ENCODE data around the gene MTHFR.

MTHFR gene

GRCh38 chr1:11741482-11741881, 64.3 kb downstream of the MTHFR start:
- no peaks in the 10 kb centered on the region for H3K27me3 ChIP-seq (ENCODE audit: insufficient read depth, low read length)
- WGBS (ENCODE audit: extremely low coverage, insufficient coverage, insufficient read length): no CpG with 5 or more reads among the region's 4 CpGs
- no peaks in the 10 kb centered on the region for H3K79me2 ChIP-seq (ENCODE audit: control insufficient read depth, insufficient read depth, low read length, poor library complexity)
- peaks cover 0 to 2% of the 10 kb centered on the region in 2 experiments for H3K36me3 ChIP-seq (ENCODE audit: control insufficient read depth in 1 of 2, insufficient read depth in 2 of 2, low read length in 2 of 2)
- no peak overlapping the region for H2AK5ac ChIP-seq (ENCODE audit: low read length)
- no peaks in the 10 kb centered on the region for H3K9me3 ChIP-seq (ENCODE audit: insufficient read depth, low read depth, low read length)
- no peak overlapping the region for H3K9ac ChIP-seq (ENCODE audit: low read length)
- no peak overlapping the region for H4K12ac ChIP-seq (ENCODE audit: low read depth, low read length)
- H3K14ac ChIP-seq (ENCODE audit: low read length): no peak overlapping the region
- H4K91ac ChIP-seq (ENCODE audit: low read depth, low read length): no peak overlapping the region
- no peak overlapping the region for H2BK12ac ChIP-seq (ENCODE audit: low read length)
- H3K79me1 ChIP-seq (ENCODE audit: low read length): peaks cover 2% of the 10 kb centered on the region
- no peak for DNase-seq
- H3K4me1 ChIP-seq (ENCODE audit: control insufficient read depth in 1 of 2, insufficient read depth in 2 of 2, low read length in 2 of 2): peaks cover 10% of the 10 kb centered on the region in 2 experiments
- H3K4ac ChIP-seq (ENCODE audit: low read depth, low read length): no peak overlapping the region
- H2AFZ ChIP-seq (ENCODE audit: insufficient read depth, low read length, poor library complexity): no peak overlapping the region
- H2BK120ac ChIP-seq (ENCODE audit: insufficient read depth, low read length, poor library complexity): no peak overlapping the region
- no peak overlapping the region for H3K4me3 ChIP-seq (ENCODE audit: low read depth, low read length)
- H4K8ac ChIP-seq (ENCODE audit: low read depth, low read length): no peak overlapping the region
- H3K4me2 ChIP-seq (ENCODE audit: low read length): no peak overlapping the region
- no peak overlapping the region for H3K18ac ChIP-seq (ENCODE audit: low read length)
- H3K23ac ChIP-seq (ENCODE audit: low read length): no peak overlapping the region
- no peak overlapping the region for H3K27ac ChIP-seq (ENCODE audit: low read depth, low read length)
- no peak overlapping the region for H2BK5ac ChIP-seq (ENCODE audit: low read depth, low read length, poor library complexity)

GRCh38 chr1:11740258-11741192, 65.2 kb downstream of the MTHFR start:
- H3K18ac ChIP-seq (ENCODE audit: low read length): no peak overlapping the region
- H3K27me3 ChIP-seq (ENCODE audit: insufficient read depth, low read length): no peaks in the 10 kb centered on the region
- no peak for DNase-seq
- no peak overlapping the region for H2BK12ac ChIP-seq (ENCODE audit: low read length)
- H4K91ac ChIP-seq (ENCODE audit: low read depth, low read length): no peak overlapping the region
- H3K23ac ChIP-seq (ENCODE audit: low read length): no peak overlapping the region
- peaks cover 5% of the 10 kb centered on the region for H3K79me2 ChIP-seq (ENCODE audit: control insufficient read depth, insufficient read depth, low read length, poor library complexity)
- no peak overlapping the region for H2BK120ac ChIP-seq (ENCODE audit: insufficient read depth, low read length, poor library complexity)
- no peak overlapping the region for H3K27ac ChIP-seq (ENCODE audit: low read depth, low read length)
- peaks cover 10 to 13% of the 10 kb centered on the region in 2 experiments for H3K4me1 ChIP-seq (ENCODE audit: control insufficient read depth in 1 of 2, insufficient read depth in 2 of 2, low read length in 2 of 2)
- H3K36me3 ChIP-seq (ENCODE audit: control insufficient read depth in 1 of 2, insufficient read depth in 2 of 2, low read length in 2 of 2): no peaks in the 10 kb centered on the region
- H3K14ac ChIP-seq (ENCODE audit: low read length): no peak overlapping the region
- H2BK5ac ChIP-seq (ENCODE audit: low read depth, low read length, poor library complexity): no peak overlapping the region
- no peaks in the 10 kb centered on the region for H3K9me3 ChIP-seq (ENCODE audit: insufficient read depth, low read depth, low read length)
- H3K9ac ChIP-seq (ENCODE audit: low read length): peak overlapping the region; percentile 37
- H3K4me3 ChIP-seq (ENCODE audit: low read depth, low read length): no peak overlapping the region
- peaks cover 7% of the 10 kb centered on the region for H3K79me1 ChIP-seq (ENCODE audit: low read length)
- no peak overlapping the region for H4K8ac ChIP-seq (ENCODE audit: low read depth, low read length)
- no peak overlapping the region for H2AK5ac ChIP-seq (ENCODE audit: low read length)
- H4K12ac ChIP-seq (ENCODE audit: low read depth, low read length): no peak overlapping the region
- no peak overlapping the region for H3K4ac ChIP-seq (ENCODE audit: low read depth, low read length)
- no peak overlapping the region for H3K4me2 ChIP-seq (ENCODE audit: low read length)
- no CpG with 5 or more reads among the region's 15 CpGs for WGBS (ENCODE audit: extremely low coverage, insufficient coverage, insufficient read length)
- no peak overlapping the region for H2AFZ ChIP-seq (ENCODE audit: insufficient read depth, low read length, poor library complexity)

GRCh38 chr1:11738783-11739182, 67.0 kb downstream of the MTHFR start:
- Histone ChIP-seq H3K23ac (ENCODE audit: low read length) (no peak overlapping the region), H3K4me2 (ENCODE audit: low read length) (no peak overlapping the region), H2BK5ac (ENCODE audit: low read depth, low read length, poor library complexity) (no peak overlapping the region), H3K9ac (ENCODE audit: low read length) (no peak overlapping the region), H3K4ac (ENCODE audit: low read depth, low read length) (no peak overlapping the region), H3K14ac (ENCODE audit: low read length) (no peak overlapping the region), H2BK120ac (ENCODE audit: insufficient read depth, low read length, poor library complexity) (no peak overlapping the region), H3K27ac (ENCODE audit: low read depth, low read length) (no peak overlapping the region), H4K8ac (ENCODE audit: low read depth, low read length) (no peak overlapping the region), H3K18ac (ENCODE audit: low read length) (no peak overlapping the region), H3K4me1 (ENCODE audit: control insufficient read depth in 1 of 2, insufficient read depth in 2 of 2, low read length in 2 of 2) (peaks cover 10 to 13% of the 10 kb centered on the region in 2 experiments), H3K79me2 (ENCODE audit: control insufficient read depth, insufficient read depth, low read length, poor library complexity) (peaks cover 5% of the 10 kb centered on the region), H3K9me3 (ENCODE audit: insufficient read depth, low read depth, low read length) (no peaks in the 10 kb centered on the region), H3K79me1 (ENCODE audit: low read length) (peaks cover 7% of the 10 kb centered on the region), H2AFZ (ENCODE audit: insufficient read depth, low read length, poor library complexity) (no peak overlapping the region), H2BK12ac (ENCODE audit: low read length) (no peak overlapping the region), H3K27me3 (ENCODE audit: insufficient read depth, low read length) (no peaks in the 10 kb centered on the region), H3K36me3 (ENCODE audit: control insufficient read depth in 1 of 2, insufficient read depth in 2 of 2, low read length in 2 of 2) (no peaks in the 10 kb centered on the region), H4K91ac (ENCODE audit: low read depth, low read length) (no peak overlapping the region), H3K4me3 (ENCODE audit: low read depth, low read length) (no peak overlapping the region), H2AK5ac (ENCODE audit: low read length) (no peak overlapping the region), H4K12ac (ENCODE audit: low read depth, low read length) (no peak overlapping the region)
- no CpG with 5 or more reads among the region's 6 CpGs for WGBS (ENCODE audit: extremely low coverage, insufficient coverage, insufficient read length)
- no peak for DNase-seq

- Histone ChIP-seq H2AK5ac (ENCODE audit: low read length) (no peak overlapping the region), H3K79me1 (ENCODE audit: low read length) (peaks cover 7% of the 10 kb centered on the region), H3K9me3 (ENCODE audit: insufficient read depth, low read depth, low read length) (no peaks in the 10 kb centered on the region), H2BK12ac (ENCODE audit: low read length) (no peak overlapping the region), H3K4me1 (ENCODE audit: control insufficient read depth in 1 of 2, insufficient read depth in 2 of 2, low read length in 2 of 2) (peaks cover 10 to 13% of the 10 kb centered on the region in 2 experiments), H3K14ac (ENCODE audit: low read length) (no peak overlapping the region), H3K79me2 (ENCODE audit: control insufficient read depth, insufficient read depth, low read length, poor library complexity) (peaks cover 5% of the 10 kb centered on the region), H4K91ac (ENCODE audit: low read depth, low read length) (no peak overlapping the region), H3K4me3 (ENCODE audit: low read depth, low read length) (no peak overlapping the region), H4K8ac (ENCODE audit: low read depth, low read length) (no peak overlapping the region), H3K23ac (ENCODE audit: low read length) (no peak overlapping the region), H3K18ac (ENCODE audit: low read length) (no peak overlapping the region), H3K9ac (ENCODE audit: low read length) (no peak overlapping the region), H3K27ac (ENCODE audit: low read depth, low read length) (no peak overlapping the region), H2BK120ac (ENCODE audit: insufficient read depth, low read length, poor library complexity) (no peak overlapping the region), H3K27me3 (ENCODE audit: insufficient read depth, low read length) (no peaks in the 10 kb centered on the region), H2AFZ (ENCODE audit: insufficient read depth, low read length, poor library complexity) (no peak overlapping the region), H3K36me3 (ENCODE audit: control insufficient read depth in 1 of 2, insufficient read depth in 2 of 2, low read length in 2 of 2) (no peaks in the 10 kb centered on the region), H3K4ac (ENCODE audit: low read depth, low read length) (no peak overlapping the region), H3K4me2 (ENCODE audit: low read length) (no peak overlapping the region), H4K12ac (ENCODE audit: low read depth, low read length) (no peak overlapping the region), H2BK5ac (ENCODE audit: low read depth, low read length, poor library complexity) (no peak overlapping the region)
- DNase-seq: no peak
- WGBS (ENCODE audit: extremely low coverage, insufficient coverage, insufficient read length): no CpG with 5 or more reads among the region's 2 CpGs
Observed at GRCh38 chr1:11738096-11738495, 67.7 kb downstream of the MTHFR start.

Measured in trophoblast cell (in vitro differentiated cells and primary cell).